Spinal cord (tissue), 10 donors: ENCODE results near the gene PLEKHG1. TPM values are rescaled to one million over a fixed set of nuclear protein-coding genes. Genes with fewer than 3 reads are reported as not detected.

Source experiments
- DNase-seq, 6 donors: peaks; one replicate each; pipeline versions ENCODE4 v3.0.0 to v3.0.0-alpha.2; 2013 to 2015; ENCODE audit warnings: low spot score in 6 of 6, low read depth in 4 of 6
- H3K27ac ChIP-seq: one replicate; pipeline ENCODE4 v1.5.1; 2013; ENCODE audit warnings: low read depth, low read length, control low read depth
- H3K27me3 ChIP-seq: one replicate; pipeline ENCODE4 v1.6.1; 2013; ENCODE audit warnings: low read length; ENCODE audit not compliant: control insufficient read depth, insufficient read depth
- H3K36me3 ChIP-seq: one replicate; pipeline ENCODE4 v1.6.1; 2013; ENCODE audit warnings: low read length; ENCODE audit not compliant: control insufficient read depth, insufficient read depth
- H3K4me1 ChIP-seq: one replicate; pipeline ENCODE4 v1.6.1; 2013; ENCODE audit warnings: low read length; ENCODE audit not compliant: control insufficient read depth, insufficient read depth
- H3K4me3 ChIP-seq: one replicate; pipeline ENCODE4 v1.5.1; 2013; ENCODE audit warnings: low read depth, low read length, control low read depth
- H3K9me3 ChIP-seq: one replicate; pipeline ENCODE4 v1.6.1; 2013; ENCODE audit warnings: low read length; ENCODE audit not compliant: control insufficient read depth, insufficient read depth
- WGBS: methylation state at CpG from one replicate; pipeline ENCODE4 v1.1.5; 2013; ENCODE audit warnings: missing lambda C conversion rate; ENCODE audit not compliant: insufficient coverage; 5-methylcytosine and 5-hydroxymethylcytosine counted together
- polyA plus RNA-seq, 2 donors: library from polyadenylated mRNA; unstranded; fragments of 120-200 nt; gene quantifications; one replicate each; pipeline ENCODE4 v1.2.1, GENCODE V29; 2013; ENCODE audit not compliant: insufficient read length in 2 of 2
- total RNA-seq, 2 donors: library from RNA; depleted of rRNA in 1 of 2; stranded (reverse); fragments of 120-200 nt in 1 of 2; fragments of >200 nt in 1 of 2; gene quantifications; one replicate each; pipeline versions ENCODE4 v1.2.3 to v1.2.4, GENCODE V29; 2013 to 2014
- donor health status: healthy.

Gene PLEKHG1
- total and polyA plus RNA-seq, 4 donors = 22.7 to 34.4 (median 28.9) TPM

- H3K4me3 ChIP-seq = no peak overlapping the region
- DNase-seq = peak in 3 of 6 donors; percentile 33 to 75 (median 55)
- 20% methylated on average over 1 of the region's 6 CpGs for WGBS
- H3K9me3 ChIP-seq = no peaks in the 10 kb centered on the region
- H3K36me3 ChIP-seq = no peaks in the 10 kb centered on the region
- H3K27me3 ChIP-seq = no peaks in the 10 kb centered on the region
- peak overlapping the region; percentile 29 for H3K27ac ChIP-seq
- H3K4me1 ChIP-seq = no peaks in the 10 kb centered on the region
Measured at GRCh38 chr6:150641398-150642139, 41.9 kb downstream of the PLEKHG1 start.

- no peaks in the 10 kb centered on the region for H3K36me3 ChIP-seq
- WGBS = no CpG with 5 or more reads among the region's 2 CpGs
- H3K27me3 ChIP-seq = no peaks in the 10 kb centered on the region
- H3K4me3 ChIP-seq = no peak overlapping the region
- H3K9me3 ChIP-seq = no peaks in the 10 kb centered on the region
- H3K27ac ChIP-seq = no peak overlapping the region
- H3K4me1 ChIP-seq = no peaks in the 10 kb centered on the region
- DNase-seq = peak in 1 of 6 donors; percentile 48
Measured at GRCh38 chr6:150646228-150646627, 46.5 kb downstream of the PLEKHG1 start.

GRCh38 chr6:150647051-150647450 lies 47.4 kb downstream of the PLEKHG1 start:
- H3K4me3 ChIP-seq = no peak overlapping the region
- no peaks in the 10 kb centered on the region for H3K27me3 ChIP-seq
- no peak overlapping the region for H3K27ac ChIP-seq
- no peak for DNase-seq
- H3K4me1 ChIP-seq = no peaks in the 10 kb centered on the region
- H3K9me3 ChIP-seq = no peaks in the 10 kb centered on the region
- no CpG with 5 or more reads among the region's 3 CpGs for WGBS
- no peaks in the 10 kb centered on the region for H3K36me3 ChIP-seq

Other genes starting within 250 kb of the PLEKHG1 start
- gene IYD, start 230.9 kb upstream of the PLEKHG1 start, total RNA-seq = not detected
- gene IYD, start 230.9 kb upstream of the PLEKHG1 start, polyA plus RNA-seq = under 1 TPM; 0.06 to 0.17 TPM